Colonic mucosa (tissue), 4 donors: Measurements from ENCODE around the gene KCTD3. TPM values are rescaled to one million over a fixed set of nuclear protein-coding genes. Genes with fewer than 3 reads are reported as not detected.

Source experiments
- DNase-seq: peaks from one replicate; pipeline ENCODE4 v3.0.0-alpha.2; 2020
- H3K27ac ChIP-seq: fragments of 200-600 bp; one replicate; pipeline ENCODE4 v1.8.0; 2021
- H3K27me3 ChIP-seq: fragments of 200-600 bp; one replicate; pipeline ENCODE4 v1.8.0; 2021
- H3K36me3 ChIP-seq: fragments of 200-600 bp; one replicate; pipeline ENCODE4 v1.8.0; 2021
- H3K4me1 ChIP-seq: fragments of 200-600 bp; one replicate; pipeline ENCODE4 v1.8.0; 2021; ENCODE audit warnings: mild to moderate bottlenecking
- H3K4me3 ChIP-seq: fragments of 200-600 bp; one replicate; pipeline ENCODE4 v1.8.0; 2021
- H3K9ac ChIP-seq, 2 donors: one replicate each; pipeline ENCODE4 v1.7.0; 2013; ENCODE audit warnings: control low read depth in 2 of 2, low read depth in 2 of 2, low read length in 2 of 2
- H3K9me3 ChIP-seq: fragments of 200-600 bp; one replicate; pipeline ENCODE4 v1.8.0; 2021
- CTCF ChIP-seq: fragments of 200-600 bp; IDR thresholded peaks from one replicate; pipeline ENCODE4 v1.8.0; 2022; ENCODE audit warnings: antibody characterized with exemption, mild to moderate bottlenecking
- intact Hi-C: fragments of 100-400 bp; cut with DNase I; formaldehyde crosslinking; loops from one replicate; pipeline ENCODE4 v1.14.1; 2022
- total RNA-seq, 2 donors: library from RNA; stranded (reverse); fragmentation: NEBNext Ultra II Directional in 1 of 2; extraction: Animal tissue kit (Norgen Biotek cat#: 25700) in 1 of 2; gene quantifications; one replicate each; pipeline ENCODE4 v1.2.1, GENCODE V29; 2021
- donor health status: healthy.
- donor health status: DM: no; HTN: no; CAD: no.
- donor health status: DM: no; HTN: no; CAD: no.

KCTD3 gene
- total RNA-seq, 2 donors from 2014 or later: 33.6 to 50.9 TPM

- intact Hi-C loops: no loop called here
- no peaks in the 10 kb centered on the region for H3K9me3 ChIP-seq
- no peak overlapping the region for H3K4me3 ChIP-seq
- no peak overlapping the region for H3K27ac ChIP-seq
- DNase-seq: no peak
- no peaks in the 10 kb centered on the region for H3K27me3 ChIP-seq
- H3K4me1 ChIP-seq: no peaks in the 10 kb centered on the region
- no peak for TF ChIP-seq CTCF
- H3K9ac ChIP-seq: no peak overlapping the region
- no peaks in the 10 kb centered on the region for H3K36me3 ChIP-seq
Observed at GRCh38 chr1:215645861-215646260, 78.8 kb downstream of the KCTD3 start.

- H3K4me1 ChIP-seq: no peaks in the 10 kb centered on the region
- no peak for DNase-seq
- no peak overlapping the region for H3K4me3 ChIP-seq
- no peaks in the 10 kb centered on the region for H3K27me3 ChIP-seq
- intact Hi-C loops: no loop called here
- no peak overlapping the region for H3K27ac ChIP-seq
- no peaks in the 10 kb centered on the region for H3K9me3 ChIP-seq
- no peaks in the 10 kb centered on the region for H3K36me3 ChIP-seq
- H3K9ac ChIP-seq: no peak overlapping the region
- no peak for TF ChIP-seq CTCF
Observed at GRCh38 chr1:215647738-215648137, 80.6 kb downstream of the KCTD3 start.

GRCh38 chr1:215648957-215649356 is 81.9 kb downstream of the KCTD3 start:
- DNase-seq: no peak
- Histone ChIP-seq H3K27me3 (no peaks in the 10 kb centered on the region), H3K27ac (no peak overlapping the region), H3K36me3 (no peaks in the 10 kb centered on the region), H3K4me1 (no peaks in the 10 kb centered on the region), H3K4me3 (no peak overlapping the region), H3K9me3 (no peaks in the 10 kb centered on the region), H3K9ac (no peak overlapping the region)
- intact Hi-C loops: no loop called here
- no peak for TF ChIP-seq CTCF

- Histone ChIP-seq H3K9me3 (no peaks in the 10 kb centered on the region), H3K4me1 (no peaks in the 10 kb centered on the region), H3K36me3 (no peaks in the 10 kb centered on the region), H3K27me3 (no peaks in the 10 kb centered on the region), H3K9ac (no peak overlapping the region), H3K27ac (no peak overlapping the region), H3K4me3 (no peak overlapping the region)
- DNase-seq: no peak
- intact Hi-C loops: no loop called here
- TF ChIP-seq CTCF: no peak
Observed at GRCh38 chr1:215650446-215651149, 83.5 kb downstream of the KCTD3 start.

- DNase-seq: no peak
- Histone ChIP-seq H3K4me3 (no peak overlapping the region), H3K9ac (no peak overlapping the region), H3K27ac (no peak overlapping the region), H3K27me3 (no peaks in the 10 kb centered on the region), H3K9me3 (no peaks in the 10 kb centered on the region), H3K36me3 (no peaks in the 10 kb centered on the region), H3K4me1 (no peaks in the 10 kb centered on the region)
- no peak for TF ChIP-seq CTCF
- intact Hi-C loops: no loop called here
Observed at GRCh38 chr1:215651867-215652266, 84.8 kb downstream of the KCTD3 start.
